H1 (cell line): ENCODE results near the gene DPYSL4. TPM values are rescaled to one million over a fixed set of nuclear protein-coding genes. Genes with fewer than 3 reads are reported as not detected.

Experiments
- CTCF ChIA-PET: fragments of 300-600 bp; sonication (Branson Sonifier 250); formaldehyde crosslinking; loops from one replicate; lab custom pipeline; 2021; ENCODE audit not compliant: partially characterized antibody; lab: Charles Lee
- POLR2A ChIA-PET: fragments of 300-600 bp; sonication (Branson Sonifier 250); formaldehyde crosslinking; loops from one replicate; lab custom pipeline; 2021; ENCODE audit warnings: inconsistent platforms; ENCODE audit not compliant: partially characterized antibody; lab: Charles Lee
- DNase-seq, 2 experiments: peaks; one replicate each; pipeline versions ENCODE4 v3.0.0 to v3.0.0-alpha.2; 2010 to 2022; ENCODE audit warnings: low spot score in 2 of 2, low read depth in 1 of 2, mixed read lengths in 1 of 2
- FAIRE-seq: peaks from 2 replicates; lab custom pipeline; 2011; peaks lifted over from hg19 to GRCh38; lab: Jason Lieb, UNC
- H2AFZ ChIP-seq: 2 replicates; pipeline ENCODE4 v1.8.1; 2012; ENCODE audit warnings: low read length, inconsistent platforms
- H2AK5ac ChIP-seq: 2 replicates; pipeline ENCODE4 v1.6.1; 2013; ENCODE audit warnings: low read depth, low read length
- H2BK120ac ChIP-seq: replicated peaks from 2 replicates; pipeline ENCODE3; 2013; ENCODE audit warnings: low read depth, low read length, inconsistent platforms
- H2BK12ac ChIP-seq: 2 replicates; pipeline ENCODE4 v1.6.1; 2013; ENCODE audit warnings: low read depth, low read length
- H2BK15ac ChIP-seq: 2 replicates; pipeline ENCODE4 v1.6.1; 2013; ENCODE audit warnings: low read length
- H2BK20ac ChIP-seq: 2 replicates; pipeline ENCODE4 v1.6.1; 2013; ENCODE audit warnings: low read length
- H2BK5ac ChIP-seq: 2 replicates; pipeline ENCODE4 v1.6.1; 2013; ENCODE audit warnings: low read depth, low read length
- H3K14ac ChIP-seq: 2 replicates; pipeline ENCODE4 v1.6.1; 2013; ENCODE audit warnings: inconsistent platforms; ENCODE audit not compliant: insufficient read length
- H3K18ac ChIP-seq: 2 replicates; pipeline ENCODE4 v1.6.1; 2013; ENCODE audit warnings: low read length; ENCODE audit errors: extremely low read depth
- H3K23ac ChIP-seq: 2 replicates; pipeline ENCODE4 v1.6.1; 2013; ENCODE audit warnings: inconsistent platforms; ENCODE audit not compliant: insufficient read length
- H3K23me2 ChIP-seq: 2 replicates; pipeline ENCODE4 v1.6.1; 2013; ENCODE audit warnings: low read depth, low read length
- H3K27ac ChIP-seq: 2 replicates; pipeline ENCODE4 v1.6.1; 2011; ENCODE audit warnings: low read depth, low read length, inconsistent platforms
- H3K27me3 ChIP-seq, 4 experiments: replicated peaks in 1 of 4; 1 replicate in 1 of 4; 2 replicates in 3 of 4; pipeline versions ENCODE4 v1.6.1 to v1.8.1; 2011 to 2013; ENCODE audit warnings: low read length in 3 of 4, mild to moderate bottlenecking in 3 of 4, inconsistent platforms in 2 of 4, mixed read lengths in 2 of 4, moderate library complexity in 1 of 4; ENCODE audit not compliant: control insufficient read depth in 3 of 4, insufficient read depth in 3 of 4; ENCODE audit errors: extremely low read depth in 1 of 4
- H3K36me3 ChIP-seq, 4 experiments: 2 replicates each; pipeline versions ENCODE4 v1.6.1 to v1.8.1; 2011 to 2013; ENCODE audit warnings: mild to moderate bottlenecking in 4 of 4, low read length in 3 of 4, moderate library complexity in 2 of 4, control low read depth in 1 of 4, inconsistent platforms in 1 of 4; ENCODE audit not compliant: insufficient read depth in 4 of 4, control insufficient read depth in 2 of 4
- H3K4ac ChIP-seq: replicated peaks from 2 replicates; pipeline ENCODE3; 2013; ENCODE audit warnings: low read length, low read depth, mixed read lengths, inconsistent platforms; ENCODE audit not compliant: insufficient read length
- H3K4me1 ChIP-seq, 4 experiments: replicated peaks in 1 of 4; 1 replicate in 1 of 4; 2 replicates in 3 of 4; pipeline versions ENCODE4 v1.6.1 to v1.8.1; 2011 to 2013; ENCODE audit warnings: low read length in 3 of 4, inconsistent platforms in 2 of 4, mixed read lengths in 1 of 4; ENCODE audit not compliant: insufficient read depth in 4 of 4, control insufficient read depth in 3 of 4
- H3K4me2 ChIP-seq, 2 experiments: 2 replicates each; pipeline versions ENCODE4 v1.6.1 to v1.8.1; 2011 to 2013; ENCODE audit warnings: low read depth in 2 of 2, low read length in 2 of 2, control low read depth in 1 of 2, inconsistent platforms in 1 of 2, mild to moderate bottlenecking in 1 of 2; ENCODE audit not compliant: insufficient read depth in 1 of 2
- H3K4me3 ChIP-seq, 4 experiments: fragments of 200-600, 300-600 bp in 1 of 4; sonication (generic), shearing (Covaris generic), sonication (Bioruptor Twin) in 1 of 4; 2 replicates each; pipeline versions ENCODE4 v1.5.1 to v1.8.1; 2011 to 2016; ENCODE audit warnings: low read length in 4 of 4, low read depth in 3 of 4, control low read depth in 2 of 4, inconsistent platforms in 2 of 4, mild to moderate bottlenecking in 2 of 4, mixed read lengths in 1 of 4, moderate library complexity in 1 of 4; ENCODE audit not compliant: insufficient read depth in 2 of 4; ENCODE audit errors: extremely low read depth in 1 of 4
- H3K56ac ChIP-seq: replicated peaks from 2 replicates; pipeline ENCODE3; 2013; ENCODE audit warnings: low read depth, mild to moderate bottlenecking, mixed read lengths, low read length, inconsistent platforms; ENCODE audit not compliant: insufficient read length
- H3K79me1 ChIP-seq: 2 replicates; pipeline ENCODE4 v1.6.1; 2013; ENCODE audit warnings: low read depth, low read length, control low read depth
- H3K79me2 ChIP-seq, 2 experiments: 2 replicates each; pipeline versions ENCODE4 v1.6.1 to v1.8.1; 2012 to 2013; ENCODE audit warnings: low read length in 2 of 2, mild to moderate bottlenecking in 2 of 2, inconsistent platforms in 1 of 2; ENCODE audit not compliant: insufficient read depth in 2 of 2, control insufficient read depth in 1 of 2
- H3K9ac ChIP-seq, 4 experiments: replicated peaks in 1 of 4; 1 replicate in 1 of 4; 2 replicates in 3 of 4; pipeline versions ENCODE4 v1.6.1 to v1.8.1; 2011 to 2013; ENCODE audit warnings: low read depth in 3 of 4, low read length in 3 of 4, control low read depth in 2 of 4, mild to moderate bottlenecking in 2 of 4, moderate library complexity in 2 of 4, inconsistent platforms in 1 of 4; ENCODE audit errors: extremely low read depth in 1 of 4
- H3K9me3 ChIP-seq, 2 experiments: 2 replicates each; pipeline versions ENCODE4 v1.6.1 to v1.8.1; 2012 to 2013; ENCODE audit warnings: mild to moderate bottlenecking in 2 of 2, moderate library complexity in 2 of 2, control low read depth in 1 of 2, inconsistent platforms in 1 of 2, low read depth in 1 of 2, low read length in 1 of 2, mixed read lengths in 1 of 2; ENCODE audit not compliant: insufficient read depth in 2 of 2
- H4K20me1 ChIP-seq, 2 experiments: replicated peaks in 1 of 2; 2 replicates each; pipeline versions ENCODE3 to v1.8.1; 2011 to 2013; ENCODE audit warnings: inconsistent platforms in 2 of 2, low read length in 2 of 2, mild to moderate bottlenecking in 1 of 2; ENCODE audit not compliant: insufficient read depth in 2 of 2, control insufficient read depth in 1 of 2
- H4K5ac ChIP-seq: 2 replicates; pipeline ENCODE4 v1.6.1; 2013; ENCODE audit warnings: low read length, low read depth, mixed read lengths, inconsistent platforms; ENCODE audit not compliant: insufficient read length
- H4K8ac ChIP-seq: 2 replicates; pipeline ENCODE4 v1.8.0; 2013; ENCODE audit warnings: mild to moderate bottlenecking, moderate library complexity, low read length, inconsistent platforms; ENCODE audit not compliant: insufficient read depth; ENCODE audit errors: extremely low read depth
- H4K91ac ChIP-seq: replicated peaks from 2 replicates; pipeline ENCODE3; 2013; ENCODE audit warnings: low read length, mixed read lengths, inconsistent platforms; ENCODE audit not compliant: insufficient read length
- HDAC2 ChIP-seq, 2 experiments: fragments of 300-600 bp in 1 of 2; sonication (generic) in 1 of 2; IDR thresholded peaks; 2 replicates each; pipeline ENCODE4 v1.6.1; 2011 to 2012; ENCODE audit warnings: low read depth in 2 of 2, low read length in 2 of 2, mild to moderate bottlenecking in 2 of 2, moderate library complexity in 2 of 2, borderline replicate concordance in 1 of 2, inconsistent platforms in 1 of 2
- SIN3A ChIP-seq, 2 experiments: IDR thresholded peaks in 1 of 2; conservative IDR thresholded peaks in 1 of 2; 2 replicates each; pipeline ENCODE4 v1.6.1; 2011 to 2012; ENCODE audit warnings: low read length in 2 of 2, improper control_type of control experiment in 1 of 2, low read depth in 1 of 2, mild to moderate bottlenecking in 1 of 2
- WGBS, 2 experiments: shearing (Covaris generic) in 1 of 2; methylation state at CpG; one replicate each; pipeline versions ENCODE4 v1.1.6 to v1.1.7; 2013 to 2015; ENCODE audit warnings: low lambda C conversion rate in 2 of 2, mixed read lengths in 2 of 2, inconsistent platforms in 1 of 2, low coverage in 1 of 2, missing lambda C conversion rate in 1 of 2; ENCODE audit not compliant: insufficient replicate concordance in 2 of 2, insufficient coverage in 1 of 2, insufficient read length in 1 of 2; ENCODE audit errors: extremely low coverage in 1 of 2, missing lambda C conversion rate in 1 of 2; 5-methylcytosine and 5-hydroxymethylcytosine counted together
- polyA plus RNA-seq, 7 experiments: library from polyadenylated mRNA; depleted of rRNA in 3 of 7; stranded (reverse) in 5 of 7; unstranded in 2 of 7; fragments of >200 nt in 5 of 7; fragments of 200-250 nt in 2 of 7; gene quantifications; 1 replicate in 5 of 7; 2 replicates in 1 of 7; 4 replicates in 1 of 7; pipeline versions ENCODE4 v1.2.1 to v1.2.3, GENCODE V29; 2011 to 2013; ENCODE audit warnings: missing spikeins in 2 of 7, mixed read lengths in 2 of 7
- total RNA-seq: library from RNA; stranded (reverse); fragmentation: NEBNext Ultra II Directional; extraction: Animal tissue kit (Norgen Biotek cat#: 25700); gene quantifications from 2 replicates; pipeline ENCODE4 v1.2.1, GENCODE V29; 2021

The DPYSL4 gene
- total and polyA plus RNA-seq, 2 of the 8 experiments (the other 6 are each of a cell fraction or from before 2014, with no cell fraction given): 12.9 to 15.2 TPM

GRCh38 chr10:132230557-132231210, 43.9 kb downstream of the DPYSL4 start:
- no peaks in the 10 kb centered on the region for H3K23me2 ChIP-seq
- H3K14ac ChIP-seq: no peak overlapping the region
- peaks cover 0 to 3% (median 2%) of the 10 kb centered on the region in 4 experiments; a peak in 4 of 7 replicates for H3K4me1 ChIP-seq
- 88% methylated on average over 13 of the region's 21 CpGs; no CpG with 5 or more reads in 1 of the 2 experiments for WGBS, 2 experiments
- H3K23ac ChIP-seq: no peak overlapping the region
- no peaks in the 10 kb centered on the region for H3K36me3 ChIP-seq
- no peak overlapping the region; a peak in 1 of 7 replicates for H3K9ac ChIP-seq
- peaks cover 0 to 2% of the 10 kb centered on the region in 2 experiments for H4K20me1 ChIP-seq
- H3K79me2 ChIP-seq: no peaks in the 10 kb centered on the region
- 0 out of 2 replicates have a peak overlapping the region, but pooled peaks have one; percentile 27 for H2BK12ac ChIP-seq
- no peaks in the 10 kb centered on the region for H3K79me1 ChIP-seq
- H3K27me3 ChIP-seq: no peaks in the 10 kb centered on the region; a peak in 1 of 7 replicates
- DNase-seq (no peak), FAIRE-seq (no peak)
- 0 out of 2 replicates have a peak overlapping the region, but pooled peaks have one; percentile 35 for H2BK5ac ChIP-seq
- no peak overlapping the region for H2BK20ac ChIP-seq
- H2BK15ac ChIP-seq: 0 out of 2 replicates have a peak overlapping the region, but pooled peaks have one; percentile 16
- H3K4ac ChIP-seq: no peak overlapping the region
- no peak overlapping the region for H2AK5ac ChIP-seq
- no peak overlapping the region for H3K56ac ChIP-seq
- no peaks in the 10 kb centered on the region for H3K9me3 ChIP-seq
- H4K5ac ChIP-seq: no peak overlapping the region
- peak overlapping the region; percentile 60; the same call in 1 of the 2 replicates for H3K18ac ChIP-seq
- H2AFZ ChIP-seq: no peak overlapping the region
- ChIA-PET CTCF (interaction anchor here (1.0 to 1.6 kb wide), 3 partner anchors 17 to 130 kb away, joined by 3 to 6 read pairs (median 3); no protein-coding TSS in a partner anchor), POLR2A (interaction anchor here (1.0 kb wide), 1 partner anchor 25 kb away, joined by 3 read pairs; no protein-coding TSS in a partner anchor)
- H2BK120ac ChIP-seq: no peak overlapping the region
- no peak overlapping the region for H3K4me2 ChIP-seq
- peak overlapping the region; percentile 37 for H4K8ac ChIP-seq
- peak overlapping the region; percentile 17 for H4K91ac ChIP-seq
- H3K27ac ChIP-seq: no peak overlapping the region
- TF ChIP-seq SIN3A (conservative IDR thresholded peaks at IDR 0.05 in 1 of 2, IDR thresholded peaks at IDR 0.05 in 1 of 2; ENCODE audit: low read depth in 1 of 2, low read length in 2 of 2) (no peak), HDAC2 (IDR thresholded peaks at IDR 0.05; ENCODE audit: borderline replicate concordance in 1 of 2, low read depth in 2 of 2, low read length in 2 of 2) (no peak)
- H3K4me3 ChIP-seq: no peak overlapping the region
